HuH-7.5 (cell line): ENCODE measurements around the gene OPTC.
"Not testable (repeated sequence)": the region's sequence is repeated elsewhere in the genome, so short reads cannot be mapped to it uniquely, and the experiment has no call there.

Source experiments
- DNase-seq: peaks from one replicate; pipeline ENCODE4 v3.0.0; 2011; ENCODE audit warnings: low spot score

The OPTC gene

GRCh38 chr1:203517426-203518110, 23.6 kb downstream of the OPTC start:
- DNase-seq, result no peak

- not testable (repeated sequence) for DNase-seq
These were observed 24.2 kb downstream of the OPTC start for GRCh38 chr1:203518139-203518538.

GRCh38 chr1:203518541-203518940, 24.6 kb downstream of the OPTC start:
- no peak for DNase-seq

- no peak for DNase-seq
These were observed 25.3 kb downstream of the OPTC start for GRCh38 chr1:203519053-203519840.

- no peak for DNase-seq
These were observed 25.9 kb downstream of the OPTC start for GRCh38 chr1:203519896-203520295.

- no peak for DNase-seq
These were observed 26.4 kb downstream of the OPTC start for GRCh38 chr1:203520315-203520714.

- no peak for DNase-seq
These were observed 27.3 kb downstream of the OPTC start for GRCh38 chr1:203521074-203521794.

GRCh38 chr1:203521812-203522211, 27.9 kb downstream of the OPTC start:
- DNase-seq, result no peak

GRCh38 chr1:203522237-203522636, 28.3 kb downstream of the OPTC start:
- DNase-seq, result no peak

- no peak for DNase-seq
These were observed 29.7 kb downstream of the OPTC start for GRCh38 chr1:203523667-203524066.

GRCh38 chr1:203524152-203524551, 30.2 kb downstream of the OPTC start:
- DNase-seq, result no peak

- no peak for DNase-seq
These were observed 30.9 kb downstream of the OPTC start for GRCh38 chr1:203524824-203525223.

- no peak for DNase-seq
These were observed 31.7 kb downstream of the OPTC start for GRCh38 chr1:203525685-203526084.

- no peak for DNase-seq
These were observed 32.2 kb downstream of the OPTC start for GRCh38 chr1:203526130-203526529.

GRCh38 chr1:203526572-203526971, 32.6 kb downstream of the OPTC start:
- DNase-seq, result no peak

- DNase-seq, result no peak
These were observed 33.1 kb downstream of the OPTC start for GRCh38 chr1:203527013-203527412.

- no peak for DNase-seq
These were observed 34.1 kb downstream of the OPTC start for GRCh38 chr1:203528063-203528462.

- no peak for DNase-seq
These were observed 35.3 kb downstream of the OPTC start for GRCh38 chr1:203528976-203529835.

- no peak for DNase-seq
These were observed 37.1 kb downstream of the OPTC start for GRCh38 chr1:203531063-203531462.

- DNase-seq, result no peak
These were observed 40.1 kb downstream of the OPTC start for GRCh38 chr1:203534012-203534411.

GRCh38 chr1:203534526-203534925, 40.6 kb downstream of the OPTC start:
- no peak for DNase-seq

- DNase-seq, result no peak
These were observed 42.6 kb downstream of the OPTC start for GRCh38 chr1:203536575-203536974.
